ENCODE data around the gene ACOT12. TPM values are rescaled to one million over a fixed set of nuclear protein-coding genes. Genes with fewer than 3 reads are reported as not detected.

The ACOT12 gene
- total and polyA plus RNA-seq, 2 experiments from 2014 or later, result 0.15 TPM; not detected in 1

DNA sequence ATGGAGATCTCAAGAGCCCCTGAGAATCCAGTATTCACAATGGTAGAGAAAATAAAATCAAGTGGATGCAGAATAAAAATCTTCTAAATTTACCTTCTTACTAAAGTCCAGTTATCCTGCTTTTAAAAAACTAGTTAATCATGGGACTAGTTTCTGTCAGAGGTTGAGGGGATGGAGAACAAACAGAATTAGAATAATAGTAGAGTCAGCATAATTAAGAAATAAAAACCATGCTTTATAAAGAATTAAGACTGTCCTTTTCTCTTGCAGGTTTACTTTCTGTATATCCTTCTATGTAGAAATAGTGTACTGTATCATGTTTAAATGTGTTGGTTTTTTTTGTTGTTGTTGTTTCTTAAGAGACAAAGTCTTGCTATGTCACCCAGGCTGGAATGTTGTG lies 23.0 kb downstream of the ACOT12 start:
- no peak overlapping the region for H3K4me2 ChIP-seq
- no peak overlapping the region for H3K27ac ChIP-seq (ENCODE audit: low read depth)
- Mint-ChIP-seq H3K9me3 (no peaks in the 10 kb centered on the region), H3K36me3 (ENCODE audit: low read depth) (no peaks in the 10 kb centered on the region), H3K4me3 (no peak overlapping the region), H3K4me1 (no peaks in the 10 kb centered on the region), H3K27ac (no peak overlapping the region), H3K27me3 (ENCODE audit: insufficient read depth, low read depth, poor library complexity) (no peaks in the 10 kb centered on the region)
- H3K9me2 ChIP-seq (ENCODE audit: insufficient read depth), result no peaks in the 10 kb centered on the region
- no peaks in the 10 kb centered on the region for H4K20me1 ChIP-seq (replicated peaks; ENCODE audit: insufficient read depth)
- no peaks in the 10 kb centered on the region for H3K4me1 ChIP-seq (ENCODE audit: insufficient read depth)
- no peaks in the 10 kb centered on the region for H3K27me3 ChIP-seq (ENCODE audit: insufficient read depth)
- ATAC-seq (no peak), DNase-seq (ENCODE audit: low spot score) (no peak)
- H3K79me2 ChIP-seq (replicated peaks; ENCODE audit: insufficient read depth), result no peaks in the 10 kb centered on the region
- no peak overlapping the region for H2AFZ ChIP-seq
- no peaks in the 10 kb centered on the region for H3K36me3 ChIP-seq (ENCODE audit: insufficient read depth)
- H3K4me3 ChIP-seq, result no peak overlapping the region
- TF ChIP-seq, protein P1, sequence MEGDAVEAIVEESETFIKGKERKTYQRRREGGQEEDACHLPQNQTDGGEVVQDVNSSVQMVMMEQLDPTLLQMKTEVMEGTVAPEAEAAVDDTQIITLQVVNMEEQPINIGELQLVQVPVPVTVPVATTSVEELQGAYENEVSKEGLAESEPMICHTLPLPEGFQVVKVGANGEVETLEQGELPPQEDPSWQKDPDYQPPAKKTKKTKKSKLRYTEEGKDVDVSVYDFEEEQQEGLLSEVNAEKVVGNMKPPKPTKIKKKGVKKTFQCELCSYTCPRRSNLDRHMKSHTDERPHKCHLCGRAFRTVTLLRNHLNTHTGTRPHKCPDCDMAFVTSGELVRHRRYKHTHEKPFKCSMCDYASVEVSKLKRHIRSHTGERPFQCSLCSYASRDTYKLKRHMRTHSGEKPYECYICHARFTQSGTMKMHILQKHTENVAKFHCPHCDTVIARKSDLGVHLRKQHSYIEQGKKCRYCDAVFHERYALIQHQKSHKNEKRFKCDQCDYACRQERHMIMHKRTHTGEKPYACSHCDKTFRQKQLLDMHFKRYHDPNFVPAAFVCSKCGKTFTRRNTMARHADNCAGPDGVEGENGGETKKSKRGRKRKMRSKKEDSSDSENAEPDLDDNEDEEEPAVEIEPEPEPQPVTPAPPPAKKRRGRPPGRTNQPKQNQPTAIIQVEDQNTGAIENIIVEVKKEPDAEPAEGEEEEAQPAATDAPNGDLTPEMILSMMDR (conservative IDR thresholded peaks at IDR 0.05; ENCODE audit: low read depth in 2 of 2), result no peak
- TF ChIP-seq ZNF331 (CRISPR knock-in tag; IDR thresholded peaks at IDR 0.05; ENCODE audit: low read depth) (no peak), ZNF114 (CRISPR knock-in tag; IDR thresholded peaks at IDR 0.05) (no peak), STAT1 (IDR thresholded peaks at IDR 0.05; ENCODE audit: unreplicated experiment) (no peak), JUNB (IDR thresholded peaks at IDR 0.05; ENCODE audit: unreplicated experiment) (no peak), EZH2phosphoT487 (IDR thresholded peaks at IDR 0.05; ENCODE audit: unreplicated experiment) (no peak), POLR2AphosphoS5 (IDR thresholded peaks at IDR 0.05; ENCODE audit: low read depth) (no peak)
- no peaks in the 10 kb centered on the region for H3F3A ChIP-seq (replicated peaks; ENCODE audit: low read depth)

DNA sequence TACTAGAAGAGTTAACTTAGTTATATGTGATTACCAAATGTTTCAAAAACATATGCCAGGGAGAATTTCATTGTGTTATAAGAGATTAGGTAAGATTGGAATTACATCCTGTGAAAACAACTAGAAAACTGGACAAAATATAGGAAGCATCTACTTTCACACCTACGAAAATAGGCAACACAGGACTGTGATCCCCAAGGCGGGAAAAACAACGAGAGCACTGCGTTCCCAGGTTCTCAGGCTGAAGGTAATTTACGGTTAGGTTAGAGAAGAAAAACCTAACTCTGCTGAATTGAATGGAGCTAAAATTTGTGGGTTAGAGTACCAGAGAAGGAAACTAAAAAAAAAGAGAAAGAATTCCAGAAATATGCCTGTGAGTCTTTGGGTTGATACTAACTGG lies 28.4 kb downstream of the ACOT12 start:
- H3K27me3 Mint-ChIP-seq (ENCODE audit: insufficient read depth, low read depth, poor library complexity), result no peaks in the 10 kb centered on the region
- no peaks in the 10 kb centered on the region for H3F3A ChIP-seq (replicated peaks; ENCODE audit: low read depth)
- no peak for ATAC-seq
- TF ChIP-seq STAT1 (IDR thresholded peaks at IDR 0.05; ENCODE audit: unreplicated experiment), result no peak
- TF ChIP-seq, protein P2, sequence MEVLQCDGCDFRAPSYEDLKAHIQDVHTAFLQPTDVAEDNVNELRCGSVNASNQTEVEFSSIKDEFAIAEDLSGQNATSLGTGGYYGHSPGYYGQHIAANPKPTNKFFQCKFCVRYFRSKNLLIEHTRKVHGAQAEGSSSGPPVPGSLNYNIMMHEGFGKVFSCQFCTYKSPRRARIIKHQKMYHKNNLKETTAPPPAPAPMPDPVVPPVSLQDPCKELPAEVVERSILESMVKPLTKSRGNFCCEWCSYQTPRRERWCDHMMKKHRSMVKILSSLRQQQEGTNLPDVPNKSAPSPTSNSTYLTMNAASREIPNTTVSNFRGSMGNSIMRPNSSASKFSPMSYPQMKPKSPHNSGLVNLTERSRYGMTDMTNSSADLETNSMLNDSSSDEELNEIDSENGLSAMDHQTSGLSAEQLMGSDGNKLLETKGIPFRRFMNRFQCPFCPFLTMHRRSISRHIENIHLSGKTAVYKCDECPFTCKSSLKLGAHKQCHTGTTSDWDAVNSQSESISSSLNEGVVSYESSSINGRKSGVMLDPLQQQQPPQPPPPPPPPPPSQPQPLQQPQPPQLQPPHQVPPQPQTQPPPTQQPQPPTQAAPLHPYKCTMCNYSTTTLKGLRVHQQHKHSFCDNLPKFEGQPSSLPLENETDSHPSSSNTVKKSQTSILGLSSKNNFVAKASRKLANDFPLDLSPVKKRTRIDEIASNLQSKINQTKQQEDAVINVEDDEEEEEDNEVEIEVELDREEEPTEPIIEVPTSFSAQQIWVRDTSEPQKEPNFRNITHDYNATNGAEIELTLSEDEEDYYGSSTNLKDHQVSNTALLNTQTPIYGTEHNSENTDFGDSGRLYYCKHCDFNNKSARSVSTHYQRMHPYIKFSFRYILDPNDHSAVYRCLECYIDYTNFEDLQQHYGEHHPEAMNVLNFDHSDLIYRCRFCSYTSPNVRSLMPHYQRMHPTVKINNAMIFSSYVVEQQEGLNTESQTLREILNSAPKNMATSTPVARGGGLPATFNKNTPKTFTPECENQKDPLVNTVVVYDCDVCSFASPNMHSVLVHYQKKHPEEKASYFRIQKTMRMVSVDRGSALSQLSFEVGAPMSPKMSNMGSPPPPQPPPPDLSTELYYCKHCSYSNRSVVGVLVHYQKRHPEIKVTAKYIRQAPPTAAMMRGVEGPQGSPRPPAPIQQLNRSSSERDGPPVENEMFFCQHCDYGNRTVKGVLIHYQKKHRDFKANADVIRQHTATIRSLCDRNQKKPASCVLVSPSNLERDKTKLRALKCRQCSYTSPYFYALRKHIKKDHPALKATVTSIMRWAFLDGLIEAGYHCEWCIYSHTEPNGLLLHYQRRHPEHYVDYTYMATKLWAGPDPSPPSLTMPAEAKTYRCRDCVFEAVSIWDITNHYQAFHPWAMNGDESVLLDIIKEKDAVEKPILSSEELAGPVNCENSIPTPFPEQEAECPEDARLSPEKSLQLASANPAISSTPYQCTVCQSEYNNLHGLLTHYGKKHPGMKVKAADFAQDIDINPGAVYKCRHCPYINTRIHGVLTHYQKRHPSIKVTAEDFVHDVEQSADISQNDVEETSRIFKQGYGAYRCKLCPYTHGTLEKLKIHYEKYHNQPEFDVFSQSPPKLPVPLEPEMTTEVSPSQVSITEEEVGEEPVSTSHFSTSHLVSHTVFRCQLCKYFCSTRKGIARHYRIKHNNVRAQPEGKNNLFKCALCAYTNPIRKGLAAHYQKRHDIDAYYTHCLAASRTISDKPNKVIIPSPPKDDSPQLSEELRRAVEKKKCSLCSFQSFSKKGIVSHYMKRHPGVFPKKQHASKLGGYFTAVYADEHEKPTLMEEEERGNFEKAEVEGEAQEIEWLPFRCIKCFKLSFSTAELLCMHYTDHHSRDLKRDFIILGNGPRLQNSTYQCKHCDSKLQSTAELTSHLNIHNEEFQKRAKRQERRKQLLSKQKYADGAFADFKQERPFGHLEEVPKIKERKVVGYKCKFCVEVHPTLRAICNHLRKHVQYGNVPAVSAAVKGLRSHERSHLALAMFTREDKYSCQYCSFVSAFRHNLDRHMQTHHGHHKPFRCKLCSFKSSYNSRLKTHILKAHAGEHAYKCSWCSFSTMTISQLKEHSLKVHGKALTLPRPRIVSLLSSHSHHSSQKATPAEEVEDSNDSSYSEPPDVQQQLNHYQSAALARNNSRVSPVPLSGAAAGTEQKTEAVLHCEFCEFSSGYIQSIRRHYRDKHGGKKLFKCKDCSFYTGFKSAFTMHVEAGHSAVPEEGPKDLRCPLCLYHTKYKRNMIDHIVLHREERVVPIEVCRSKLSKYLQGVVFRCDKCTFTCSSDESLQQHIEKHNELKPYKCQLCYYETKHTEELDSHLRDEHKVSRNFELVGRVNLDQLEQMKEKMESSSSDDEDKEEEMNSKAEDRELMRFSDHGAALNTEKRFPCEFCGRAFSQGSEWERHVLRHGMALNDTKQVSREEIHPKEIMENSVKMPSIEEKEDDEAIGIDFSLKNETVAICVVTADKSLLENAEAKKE (CRISPR knock-in tag; IDR thresholded peaks at IDR 0.05), result no peak
- no peak for TF ChIP-seq NANOG (IDR thresholded peaks at IDR 0.05; ENCODE audit: borderline replicate concordance)
- no peak for TF ChIP-seq JUNB (IDR thresholded peaks at IDR 0.05; ENCODE audit: unreplicated experiment)
- TF ChIP-seq, protein P3, sequence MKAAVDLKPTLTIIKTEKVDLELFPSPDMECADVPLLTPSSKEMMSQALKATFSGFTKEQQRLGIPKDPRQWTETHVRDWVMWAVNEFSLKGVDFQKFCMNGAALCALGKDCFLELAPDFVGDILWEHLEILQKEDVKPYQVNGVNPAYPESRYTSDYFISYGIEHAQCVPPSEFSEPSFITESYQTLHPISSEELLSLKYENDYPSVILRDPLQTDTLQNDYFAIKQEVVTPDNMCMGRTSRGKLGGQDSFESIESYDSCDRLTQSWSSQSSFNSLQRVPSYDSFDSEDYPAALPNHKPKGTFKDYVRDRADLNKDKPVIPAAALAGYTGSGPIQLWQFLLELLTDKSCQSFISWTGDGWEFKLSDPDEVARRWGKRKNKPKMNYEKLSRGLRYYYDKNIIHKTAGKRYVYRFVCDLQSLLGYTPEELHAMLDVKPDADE (IDR thresholded peaks at IDR 0.05), result no peak
- no peak for TF ChIP-seq POLR2AphosphoS5 (IDR thresholded peaks at IDR 0.05; ENCODE audit: low read depth)

More for the DNA sequence above, 28.4 kb downstream of the ACOT12 start:
- Histone ChIP-seq H3K36me3 (ENCODE audit: insufficient read depth) (no peaks in the 10 kb centered on the region), H4K20me1 (replicated peaks; ENCODE audit: insufficient read depth) (no peaks in the 10 kb centered on the region), H3K27me3 (ENCODE audit: insufficient read depth) (no peaks in the 10 kb centered on the region), H3K4me3 (no peak overlapping the region), H3K27ac (ENCODE audit: low read depth) (no peak overlapping the region), H3K9me2 (ENCODE audit: insufficient read depth) (no peaks in the 10 kb centered on the region), H2AFZ (peak overlapping the region; percentile 8; the same call in 1 of the 2 replicates), H3K4me1 (ENCODE audit: insufficient read depth) (no peaks in the 10 kb centered on the region), H3K79me2 (replicated peaks; ENCODE audit: insufficient read depth) (no peaks in the 10 kb centered on the region), H3K4me2 (no peak overlapping the region)
- Mint-ChIP-seq H3K4me1 (no peaks in the 10 kb centered on the region), H3K9me3 (no peaks in the 10 kb centered on the region), H3K36me3 (ENCODE audit: low read depth) (no peaks in the 10 kb centered on the region), H3K4me3 (no peak overlapping the region), H3K27ac (no peak overlapping the region)
- DNase-seq (ENCODE audit: low spot score), result no peak

Measured in GM23338 (cell line).